Endodermal cell (in vitro differentiated cells): ENCODE results near the gene TMUB1. TPM values are rescaled to one million over a fixed set of nuclear protein-coding genes. Genes with fewer than 3 reads are reported as not detected.

Experiments
- DNase-seq: peaks from one replicate; pipeline ENCODE4 v3.0.0-alpha.2; 2017
- H3K27ac ChIP-seq: 2 replicates; pipeline ENCODE4 v1.5.1; 2013; ENCODE audit warnings: mild to moderate bottlenecking, low read depth, low read length, moderate library complexity
- H3K27me3 ChIP-seq: 2 replicates; pipeline ENCODE4 v1.6.1; 2013; ENCODE audit warnings: mild to moderate bottlenecking, low read length, moderate library complexity; ENCODE audit not compliant: insufficient read depth, control insufficient read depth, poor library complexity, severe bottlenecking
- H3K36me3 ChIP-seq: 2 replicates; pipeline ENCODE4 v1.7.0; 2013; ENCODE audit warnings: mild to moderate bottlenecking, low read length, moderate library complexity; ENCODE audit not compliant: control insufficient read depth, insufficient read depth
- H3K4me1 ChIP-seq: one replicate; pipeline ENCODE4 v1.7.0; 2013; ENCODE audit warnings: low read length; ENCODE audit not compliant: control insufficient read depth, insufficient read depth
- H3K4me3 ChIP-seq: 2 replicates; pipeline ENCODE4 v1.5.1; 2013; ENCODE audit warnings: mild to moderate bottlenecking, low read length, moderate library complexity
- H3K9ac ChIP-seq: 2 replicates; pipeline ENCODE4 v1.6.1; 2013; ENCODE audit warnings: mild to moderate bottlenecking, low read length, moderate library complexity; ENCODE audit not compliant: poor library complexity, severe bottlenecking; ENCODE audit errors: extremely low read depth
- H3K9me3 ChIP-seq: 2 replicates; pipeline ENCODE4 v1.6.1; 2013; ENCODE audit warnings: mild to moderate bottlenecking, low read length, moderate library complexity; ENCODE audit not compliant: control insufficient read depth
- H3K27ac Mint-ChIP-seq: 2 replicates; pipeline ENCODE4 v1.8.0; 2020; ENCODE audit warnings: mixed read lengths
- H3K27me3 Mint-ChIP-seq: 2 replicates; pipeline ENCODE4 v1.8.0; 2021; ENCODE audit warnings: mild to moderate bottlenecking, mixed read lengths; ENCODE audit not compliant: insufficient read depth
- H3K36me3 Mint-ChIP-seq: 2 replicates; pipeline ENCODE4 v1.8.0; 2020; ENCODE audit warnings: low read depth, mixed read lengths
- H3K4me1 Mint-ChIP-seq: 2 replicates; pipeline ENCODE4 v1.8.0; 2020; ENCODE audit warnings: mixed read lengths
- H3K4me3 Mint-ChIP-seq: 2 replicates; pipeline ENCODE4 v1.8.0; 2020; ENCODE audit warnings: mild to moderate bottlenecking, moderate library complexity, mixed read lengths
- H3K9me3 Mint-ChIP-seq: 2 replicates; pipeline ENCODE4 v1.8.0; 2020; ENCODE audit warnings: mild to moderate bottlenecking, mixed read lengths
- WGBS, 2 experiments: methylation state at CpG; one replicate each; pipeline versions ENCODE4 v1.1.5 to v1.1.7; 2013; ENCODE audit warnings: missing lambda C conversion rate in 2 of 2, mixed read lengths in 1 of 2; ENCODE audit not compliant: insufficient coverage in 1 of 2, insufficient read length in 1 of 2; 5-methylcytosine and 5-hydroxymethylcytosine counted together
- total RNA-seq, 2 donors: library from RNA; stranded (reverse); fragmentation: NEBNext Ultra II Directional in 1 of 2; extraction: Animal tissue kit (Norgen Biotek cat#: 25700) in 1 of 2; gene quantifications; 2 replicates in 1 of 2; 3 replicates in 1 of 2; pipeline ENCODE4 v1.2.1, GENCODE V29; 2021
- TF ChIP-seq, protein P1 (sequence below): fragments of 200-600 bp; sonication (generic); conservative IDR thresholded peaks from 2 replicates; pipeline ENCODE4 v1.5.0; 2021; ENCODE audit warnings: antibody characterized with exemption, mild to moderate bottlenecking

The TMUB1 gene
- total RNA-seq, 2 donors from 2014 or later = 48.1 to 52.6 TPM

DNA sequence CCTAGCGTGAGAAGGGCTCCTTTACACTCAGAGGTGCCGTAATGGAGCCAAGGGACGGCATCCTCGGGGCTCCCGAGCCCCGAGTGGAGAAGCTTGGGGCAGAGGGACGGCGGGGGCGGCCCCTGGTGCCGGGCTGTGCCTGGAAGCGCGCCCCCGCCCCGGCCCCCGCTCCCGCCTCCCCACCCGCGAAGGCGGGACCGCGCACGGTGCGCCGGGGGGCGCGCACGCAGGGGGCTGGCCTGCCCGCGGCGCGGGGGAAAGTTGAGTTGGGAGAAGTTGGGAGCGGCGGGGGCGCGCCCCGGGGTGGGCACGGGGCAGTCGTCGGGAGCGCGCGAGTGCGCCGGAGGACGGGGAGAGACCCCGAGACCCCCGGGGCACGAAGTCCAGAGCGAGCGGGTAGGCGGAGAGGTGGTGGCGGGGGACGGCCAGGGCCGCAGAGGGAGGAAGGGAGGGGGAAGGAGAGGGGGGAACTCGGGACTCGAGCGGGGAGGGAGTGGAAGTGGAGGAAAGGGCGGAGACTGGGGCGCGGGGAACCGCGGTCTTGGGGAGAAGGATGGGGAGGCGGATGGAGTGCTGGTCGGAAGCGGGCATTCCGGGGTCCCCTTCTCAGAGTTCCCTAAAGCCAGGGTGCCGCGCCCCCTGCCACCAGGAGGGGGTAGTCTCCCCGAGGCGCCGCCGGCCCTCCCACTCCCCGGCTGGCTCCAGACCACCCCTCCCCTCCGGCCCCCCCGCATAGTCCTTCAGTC is 23.8 kb downstream of the TMUB1 start, which contains the start of gene SLC4A2:
SLC4A2 (plus strand) TSS at position 223 of the 746 bp plus-strand sequence. CDS start 2,399 bp downstream, outside the sequence.
- Mint-ChIP-seq H3K27ac (peak within 1 kb of the TSS; percentile 95), H3K4me3 (peak within 1 kb of the TSS; percentile 84), H3K27me3 (peaks cover 15% of the 10 kb centered on the region), H3K9me3 (no peaks in the 10 kb centered on the region), H3K4me1 (peaks cover 40% of the 10 kb centered on the region), H3K36me3 (peaks cover 5% of the 10 kb centered on the region)
- 0 to 4% methylated on average over 5 to 75 of the region's 75 CpGs for WGBS, 2 experiments
- Histone ChIP-seq H3K4me1 (peaks cover 18% of the 10 kb centered on the region), H3K27ac (peak within 1 kb of the TSS; percentile 90), H3K4me3 (peak within 1 kb of the TSS; percentile 94), H3K36me3 (peaks cover 2% of the 10 kb centered on the region), H3K9ac (peak within 1 kb of the TSS; percentile 67), H3K27me3 (peaks cover 12% of the 10 kb centered on the region), H3K9me3 (no peaks in the 10 kb centered on the region)
- TF ChIP-seq, protein P1, sequence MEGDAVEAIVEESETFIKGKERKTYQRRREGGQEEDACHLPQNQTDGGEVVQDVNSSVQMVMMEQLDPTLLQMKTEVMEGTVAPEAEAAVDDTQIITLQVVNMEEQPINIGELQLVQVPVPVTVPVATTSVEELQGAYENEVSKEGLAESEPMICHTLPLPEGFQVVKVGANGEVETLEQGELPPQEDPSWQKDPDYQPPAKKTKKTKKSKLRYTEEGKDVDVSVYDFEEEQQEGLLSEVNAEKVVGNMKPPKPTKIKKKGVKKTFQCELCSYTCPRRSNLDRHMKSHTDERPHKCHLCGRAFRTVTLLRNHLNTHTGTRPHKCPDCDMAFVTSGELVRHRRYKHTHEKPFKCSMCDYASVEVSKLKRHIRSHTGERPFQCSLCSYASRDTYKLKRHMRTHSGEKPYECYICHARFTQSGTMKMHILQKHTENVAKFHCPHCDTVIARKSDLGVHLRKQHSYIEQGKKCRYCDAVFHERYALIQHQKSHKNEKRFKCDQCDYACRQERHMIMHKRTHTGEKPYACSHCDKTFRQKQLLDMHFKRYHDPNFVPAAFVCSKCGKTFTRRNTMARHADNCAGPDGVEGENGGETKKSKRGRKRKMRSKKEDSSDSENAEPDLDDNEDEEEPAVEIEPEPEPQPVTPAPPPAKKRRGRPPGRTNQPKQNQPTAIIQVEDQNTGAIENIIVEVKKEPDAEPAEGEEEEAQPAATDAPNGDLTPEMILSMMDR = peak; percentile 80
- peak; percentile 86 for DNase-seq

DNA sequence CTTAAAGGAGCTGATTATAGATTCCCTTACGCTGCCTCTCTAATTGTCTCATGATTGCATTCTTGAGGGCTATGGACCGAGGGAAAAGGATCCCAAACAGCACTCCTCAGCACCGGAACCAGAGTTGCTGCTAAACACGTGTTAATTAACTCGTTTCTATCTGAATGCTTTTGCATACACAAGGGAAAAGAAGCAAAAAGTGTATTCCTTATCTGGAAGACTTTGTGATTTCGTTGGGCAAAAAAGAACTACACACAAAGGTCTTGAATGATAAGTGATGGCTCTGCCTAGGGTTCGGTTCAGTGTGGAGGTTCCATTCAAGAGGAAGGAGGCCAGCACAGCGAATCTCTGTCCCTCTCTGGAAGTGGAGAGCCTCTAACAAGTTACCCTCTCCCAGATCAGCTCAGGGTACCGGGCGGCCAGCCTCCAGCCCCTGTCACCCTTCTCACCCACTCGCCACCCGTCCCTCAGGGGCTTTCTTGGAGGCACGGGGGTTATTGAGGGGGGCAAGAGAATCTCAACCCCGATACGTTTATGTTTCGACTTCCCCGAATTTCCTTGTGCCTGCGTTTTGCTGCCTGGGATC is 24.4 kb downstream of the TMUB1 start:
- TF ChIP-seq, protein P1 = no peak
- peaks cover 10% of the 10 kb centered on the region for H3K36me3 Mint-ChIP-seq
- DNase-seq = no peak
- H3K9me3 Mint-ChIP-seq = no peaks in the 10 kb centered on the region
- peak overlapping the region; percentile 84 for H3K4me3 Mint-ChIP-seq
- H3K27me3 ChIP-seq = peaks cover 12% of the 10 kb centered on the region
- no peaks in the 10 kb centered on the region for H3K9me3 ChIP-seq
- H3K4me1 Mint-ChIP-seq = peaks cover 40% of the 10 kb centered on the region
- H3K4me1 ChIP-seq = peaks cover 18% of the 10 kb centered on the region
- peak overlapping the region; percentile 90 for H3K27ac ChIP-seq
- H3K27me3 Mint-ChIP-seq = peaks cover 16% of the 10 kb centered on the region
- H3K27ac Mint-ChIP-seq = peak overlapping the region; percentile 95
- peak overlapping the region; percentile 54 for H3K9ac ChIP-seq
- H3K4me3 ChIP-seq = peak overlapping the region; percentile 94
- H3K36me3 ChIP-seq = no peaks in the 10 kb centered on the region
- 23 to 34% methylated on average over 13 to 18 of the region's 18 CpGs for WGBS, 2 experiments

- Histone ChIP-seq H3K4me1 (peaks cover 15% of the 10 kb centered on the region), H3K36me3 (no peaks in the 10 kb centered on the region), H3K27me3 (peaks cover 12% of the 10 kb centered on the region), H3K9me3 (no peaks in the 10 kb centered on the region), H3K4me3 (peak overlapping the region; percentile 94), H3K9ac (peak overlapping the region; percentile 54), H3K27ac (peak overlapping the region; percentile 90)
- Mint-ChIP-seq H3K4me1 (peaks cover 36% of the 10 kb centered on the region), H3K36me3 (peaks cover 7% of the 10 kb centered on the region), H3K4me3 (peak overlapping the region; percentile 84), H3K9me3 (no peaks in the 10 kb centered on the region), H3K27me3 (peaks cover 16% of the 10 kb centered on the region), H3K27ac (peak overlapping the region; percentile 95)
- TF ChIP-seq, protein P1 = no peak
- WGBS, 2 experiments = 7 to 9% methylated on average over 37 to 46 of the region's 46 CpGs
- DNase-seq = peak; percentile 100
Observed at GRCh38 chr7:151057989-151058780, 25.1 kb downstream of the TMUB1 start.
